NT2/D1 (cell line): ENCODE measurements around the gene DIAPH3.

Experiments
- YY1 ChIP-seq: IDR thresholded peaks from 2 replicates; pipeline ENCODE4 v1.6.1; 2011; ENCODE audit not compliant: insufficient read length, insufficient read depth
- ZNF274 ChIP-seq: IDR thresholded peaks from 2 replicates; pipeline ENCODE4 v1.6.1; 2011; ENCODE audit warnings: mild to moderate bottlenecking, low read depth, low read length

GRCh38 chr13:59856281-59856810 lies 307.4 kb downstream of the DIAPH3 start:
- no peak for TF ChIP-seq YY1
- no peak for TF ChIP-seq ZNF274
